Endothelial cell (in vitro differentiated cells): ENCODE data around the gene NUDT14. TPM values are rescaled to one million over a fixed set of nuclear protein-coding genes. Genes with fewer than 3 reads are reported as not detected.

ENCODE experiments used
- DNase-seq: peaks from one replicate; pipeline ENCODE4 v3.0.0; 2021; ENCODE audit warnings: low spot score
- H3K27ac Mint-ChIP-seq: one replicate; pipeline ENCODE4 v1.8.0; 2021; ENCODE audit warnings: mixed read lengths, inconsistent platforms; ENCODE audit not compliant: unreplicated experiment
- H3K27me3 Mint-ChIP-seq: one replicate; pipeline ENCODE4 v1.8.0; 2021; ENCODE audit warnings: mild to moderate bottlenecking, moderate library complexity, mixed read lengths, inconsistent platforms; ENCODE audit not compliant: unreplicated experiment
- H3K36me3 Mint-ChIP-seq: one replicate; pipeline ENCODE4 v1.8.0; 2021; ENCODE audit warnings: mild to moderate bottlenecking, low read depth, mixed read lengths, inconsistent platforms; ENCODE audit not compliant: unreplicated experiment
- H3K4me1 Mint-ChIP-seq: one replicate; pipeline ENCODE4 v1.8.0; 2021; ENCODE audit warnings: mild to moderate bottlenecking, mixed read lengths, inconsistent platforms; ENCODE audit not compliant: unreplicated experiment
- H3K4me3 Mint-ChIP-seq: one replicate; pipeline ENCODE4 v1.8.0; 2021; ENCODE audit warnings: mild to moderate bottlenecking, mixed read lengths, inconsistent platforms; ENCODE audit not compliant: unreplicated experiment
- H3K9me3 Mint-ChIP-seq: one replicate; pipeline ENCODE4 v1.8.0; 2021; ENCODE audit warnings: mixed read lengths, inconsistent platforms; ENCODE audit not compliant: unreplicated experiment
- total RNA-seq: library from RNA; stranded (reverse); fragmentation: NEBNext Ultra II Directional; extraction: Animal tissue kit (Norgen Biotek cat#: 25700); gene quantifications from one replicate; pipeline ENCODE4 v1.2.1, GENCODE V29; 2021; ENCODE audit not compliant: unreplicated experiment
- TF ChIP-seq, protein P1 (sequence below): fragments of 200-600 bp; sonication (generic); IDR thresholded peaks from one replicate; pipeline ENCODE4 v1.5.0; 2021; ENCODE audit warnings: antibody characterized with exemption; ENCODE audit not compliant: unreplicated experiment

The NUDT14 gene
- total RNA-seq, 1 donor from 2014 or later, result 135 TPM

DNA sequence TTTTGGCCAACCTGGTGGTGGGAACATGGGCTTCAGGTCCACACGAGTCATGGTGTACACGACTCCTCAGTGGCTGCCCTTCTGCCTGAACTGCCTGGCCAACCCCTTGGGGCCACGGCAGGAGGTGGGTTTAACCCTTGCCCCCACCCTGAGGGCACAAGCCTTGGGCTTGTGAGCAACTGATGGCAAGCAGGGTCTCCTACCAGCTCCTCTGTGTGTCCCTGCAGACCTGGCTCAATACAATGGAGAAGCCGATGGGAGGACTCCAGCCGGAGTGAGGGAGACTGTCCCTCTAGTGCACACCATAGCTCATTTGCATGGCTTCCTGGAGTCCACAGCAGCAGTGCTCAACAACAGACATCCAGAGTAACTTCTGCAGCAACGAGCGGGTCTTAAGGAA is 40.5 kb downstream of the NUDT14 start:
- H3K4me3 Mint-ChIP-seq, result peak overlapping the region; percentile 79
- TF ChIP-seq, protein P1, sequence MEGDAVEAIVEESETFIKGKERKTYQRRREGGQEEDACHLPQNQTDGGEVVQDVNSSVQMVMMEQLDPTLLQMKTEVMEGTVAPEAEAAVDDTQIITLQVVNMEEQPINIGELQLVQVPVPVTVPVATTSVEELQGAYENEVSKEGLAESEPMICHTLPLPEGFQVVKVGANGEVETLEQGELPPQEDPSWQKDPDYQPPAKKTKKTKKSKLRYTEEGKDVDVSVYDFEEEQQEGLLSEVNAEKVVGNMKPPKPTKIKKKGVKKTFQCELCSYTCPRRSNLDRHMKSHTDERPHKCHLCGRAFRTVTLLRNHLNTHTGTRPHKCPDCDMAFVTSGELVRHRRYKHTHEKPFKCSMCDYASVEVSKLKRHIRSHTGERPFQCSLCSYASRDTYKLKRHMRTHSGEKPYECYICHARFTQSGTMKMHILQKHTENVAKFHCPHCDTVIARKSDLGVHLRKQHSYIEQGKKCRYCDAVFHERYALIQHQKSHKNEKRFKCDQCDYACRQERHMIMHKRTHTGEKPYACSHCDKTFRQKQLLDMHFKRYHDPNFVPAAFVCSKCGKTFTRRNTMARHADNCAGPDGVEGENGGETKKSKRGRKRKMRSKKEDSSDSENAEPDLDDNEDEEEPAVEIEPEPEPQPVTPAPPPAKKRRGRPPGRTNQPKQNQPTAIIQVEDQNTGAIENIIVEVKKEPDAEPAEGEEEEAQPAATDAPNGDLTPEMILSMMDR, result no peak
- peaks cover 33% of the 10 kb centered on the region for H3K36me3 Mint-ChIP-seq
- H3K4me1 Mint-ChIP-seq, result no peaks in the 10 kb centered on the region
- peaks cover 20% of the 10 kb centered on the region for H3K27me3 Mint-ChIP-seq
- H3K27ac Mint-ChIP-seq, result no peak overlapping the region
- DNase-seq, result no peak
- no peaks in the 10 kb centered on the region for H3K9me3 Mint-ChIP-seq

DNA sequence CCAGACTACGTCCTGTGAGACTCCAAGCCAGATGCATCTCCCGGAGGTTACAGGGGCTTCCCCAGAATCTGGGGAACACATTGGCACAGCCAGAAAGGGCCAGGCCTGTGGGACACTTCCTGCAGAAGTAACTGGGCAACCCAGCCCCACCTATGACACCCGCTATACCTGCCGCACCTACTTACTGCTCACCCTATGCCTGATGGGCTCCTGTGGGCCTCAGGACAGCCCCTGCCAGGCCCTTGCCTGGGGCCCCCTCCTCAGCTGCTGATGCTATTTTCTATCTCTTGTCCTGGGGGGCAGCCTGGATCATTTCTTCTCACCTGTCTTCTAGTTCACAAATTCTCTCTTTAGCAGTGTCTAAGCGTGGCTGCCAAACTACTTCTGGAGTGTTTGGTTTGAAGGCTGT is 41.3 kb downstream of the NUDT14 start:
- H3K27ac Mint-ChIP-seq, result no peak overlapping the region
- DNase-seq, result no peak
- H3K9me3 Mint-ChIP-seq, result no peaks in the 10 kb centered on the region
- H3K36me3 Mint-ChIP-seq, result peaks cover 33% of the 10 kb centered on the region
- peaks cover 20% of the 10 kb centered on the region for H3K27me3 Mint-ChIP-seq
- H3K4me3 Mint-ChIP-seq, result peak overlapping the region; percentile 44
- no peaks in the 10 kb centered on the region for H3K4me1 Mint-ChIP-seq
- TF ChIP-seq, protein P1, result no peak

DNA sequence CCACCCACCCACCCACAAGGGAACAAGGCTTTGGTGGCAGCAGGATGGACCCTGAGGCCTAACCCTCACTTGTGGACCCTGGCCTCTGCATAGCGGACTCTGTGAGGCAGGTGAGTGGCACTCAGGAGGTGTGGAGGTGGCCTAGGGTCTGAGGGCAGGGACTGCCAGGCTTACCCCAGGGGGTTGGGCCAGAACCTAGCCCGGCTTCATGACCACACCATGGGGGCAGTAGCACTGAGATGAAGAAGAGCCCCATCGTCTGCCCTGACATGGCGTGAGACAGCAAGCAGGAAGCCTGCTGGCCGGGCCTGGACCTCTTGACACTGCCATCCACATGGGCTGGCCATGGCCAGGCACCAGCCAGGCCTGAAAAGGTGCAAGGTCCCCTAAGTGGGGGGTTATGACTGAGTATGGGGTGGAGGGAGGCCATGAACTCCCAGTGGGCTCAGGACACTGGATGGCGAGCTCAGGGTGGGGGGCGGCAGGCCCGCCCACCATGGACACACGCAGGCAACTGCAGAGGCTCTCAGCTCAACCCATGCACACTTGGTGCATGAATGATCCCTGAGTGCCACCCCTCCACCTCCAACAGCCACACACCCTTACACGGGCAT is 41.8 kb downstream of the NUDT14 start:
- peak; percentile 6 for DNase-seq
- Mint-ChIP-seq H3K4me1 (no peaks in the 10 kb centered on the region), H3K36me3 (peaks cover 32% of the 10 kb centered on the region), H3K9me3 (no peaks in the 10 kb centered on the region), H3K4me3 (no peak overlapping the region), H3K27me3 (peaks cover 19% of the 10 kb centered on the region), H3K27ac (no peak overlapping the region)
- TF ChIP-seq, protein P1, result no peak

DNA sequence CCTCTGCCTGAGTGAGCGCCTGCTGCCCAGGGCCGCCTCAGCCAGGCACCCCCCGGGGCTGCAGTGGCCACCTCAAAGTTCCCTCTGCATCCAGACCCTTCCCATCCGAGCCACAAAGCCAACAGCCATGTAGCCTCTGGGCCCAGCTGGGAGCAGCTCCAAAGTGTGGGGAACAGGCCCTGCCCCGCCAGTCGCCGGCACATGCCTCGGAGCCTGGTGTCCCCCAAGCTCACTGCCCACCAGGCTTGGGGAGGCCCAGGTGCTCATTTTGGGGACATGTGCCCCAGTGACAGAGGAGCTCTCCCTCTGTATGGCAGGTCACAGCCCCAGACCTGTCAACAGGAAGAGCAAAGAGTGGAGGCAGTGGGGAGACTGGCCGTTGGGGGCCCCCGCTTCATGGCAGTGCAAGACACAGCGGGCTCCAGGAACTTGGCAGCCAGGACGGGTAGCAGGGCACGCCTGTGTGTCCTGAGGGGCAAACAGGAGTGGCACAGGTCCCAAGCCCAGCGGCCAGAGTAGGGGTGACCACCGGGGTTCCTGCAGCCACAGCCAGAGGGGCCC is 42.5 kb downstream of the NUDT14 start:
- Mint-ChIP-seq H3K4me3 (no peak overlapping the region), H3K36me3 (peaks cover 27% of the 10 kb centered on the region), H3K9me3 (no peaks in the 10 kb centered on the region), H3K27me3 (peaks cover 15% of the 10 kb centered on the region), H3K27ac (no peak overlapping the region), H3K4me1 (no peaks in the 10 kb centered on the region)
- DNase-seq, result no peak
- TF ChIP-seq, protein P1, result no peak

DNA sequence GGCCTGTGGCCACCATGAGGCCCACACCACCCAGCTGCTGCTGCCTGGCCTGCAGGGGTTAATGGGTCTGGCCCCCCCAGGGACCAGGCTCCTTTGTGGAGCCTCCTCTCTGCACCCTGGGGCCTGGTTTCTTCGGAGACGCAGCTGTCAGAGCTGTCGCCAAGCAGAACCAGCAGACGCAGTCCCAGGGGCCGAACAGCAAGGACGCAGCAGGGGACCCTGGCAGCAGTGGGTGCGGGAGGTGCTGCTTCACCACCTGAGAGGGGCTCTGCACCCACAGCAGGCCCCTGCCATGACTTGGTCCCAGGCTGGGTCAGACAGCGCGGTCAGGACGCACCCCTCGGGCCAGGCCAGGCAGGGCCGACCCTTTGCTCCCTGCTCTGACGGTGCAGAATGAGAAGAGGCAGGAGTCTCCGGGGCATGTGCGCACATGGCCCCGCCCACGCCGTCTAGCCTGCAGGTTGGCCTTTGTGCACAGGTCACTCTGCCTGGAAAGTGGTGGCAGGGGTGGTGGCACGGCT is 43.0 kb downstream of the NUDT14 start:
- DNase-seq, result peak; percentile 8
- no peaks in the 10 kb centered on the region for H3K4me1 Mint-ChIP-seq
- TF ChIP-seq, protein P1, result no peak
- peaks cover 15% of the 10 kb centered on the region for H3K27me3 Mint-ChIP-seq
- H3K9me3 Mint-ChIP-seq, result peaks cover 4% of the 10 kb centered on the region
- peaks cover 31% of the 10 kb centered on the region for H3K36me3 Mint-ChIP-seq
- H3K27ac Mint-ChIP-seq, result no peak overlapping the region
- H3K4me3 Mint-ChIP-seq, result no peak overlapping the region
